Stimulated activated CD4-positive, alpha-beta T cell treated with anti-CD3 and anti-CD28 coated beads, TNF-alpha, amount 100 ng/mL, for 48 hours (primary cell): ENCODE results near the gene ZNF679.
A peak's percentile ranks its signal among the peaks of the same experiment; 100 is the strongest.
"Not testable (repeated sequence)": the region's sequence is repeated elsewhere in the genome, so short reads cannot be mapped to it uniquely, and the experiment has no call there.

Experiments
- DNase-seq, 3 donors: peaks; one replicate each; pipeline ENCODE4 v3.0.0-alpha.2; 2020; ENCODE audit warnings: low read depth in 3 of 3

Gene ZNF679

GRCh38 chr7:64310426-64310825 is 82.2 kb downstream of the ZNF679 start:
- DNase-seq, result no peak

- DNase-seq, result no peak
These were observed 84.6 kb downstream of the ZNF679 start for GRCh38 chr7:64312826-64313225.

GRCh38 chr7:64313740-64314491 is 85.6 kb downstream of the ZNF679 start, which contains the start of gene ZNF736:
TSS of gene ZNF736 (plus strand) at chr7:64313961. CDS start at chr7:64314151, 190 bp downstream.
- peak; percentile 66 to 81 (median 69) for DNase-seq

- DNase-seq, result no peak
These were observed 86.3 kb downstream of the ZNF679 start for GRCh38 chr7:64314566-64314965.

- DNase-seq, result not testable (repeated sequence)
These were observed 87.9 kb downstream of the ZNF679 start for GRCh38 chr7:64316031-64316742.
